Astrocyte of the cerebellum (primary cell): ENCODE results near the gene LRRC19.
A peak's percentile ranks its signal among the peaks of the same experiment; 100 is the strongest.

ENCODE experiments used
- DNase-seq: peaks from one replicate; pipeline ENCODE4 v3.0.0-alpha.2; 2011; ENCODE audit warnings: low read depth
- H3K4me3 ChIP-seq: 2 replicates; pipeline ENCODE4 v1.5.1; 2011; ENCODE audit warnings: mild to moderate bottlenecking, low read depth, low read length, moderate library complexity
- CTCF ChIP-seq: IDR thresholded peaks from 2 replicates; pipeline ENCODE4 v1.5.1; 2012; ENCODE audit warnings: low read length, low read depth, moderate library complexity, mild to moderate bottlenecking; ENCODE audit errors: missing control alignments
- in situ Hi-C: cut with HindIII; loops from 2 replicates; pipeline ENCODE4 v1.10.0; 2017; ENCODE audit warnings: low sequenced_read_pairs

Gene LRRC19

GRCh38 chr9:27041746-27042145 lies 36.3 kb upstream of the LRRC19 start:
- DNase-seq, result no peak
- in situ Hi-C loops, result loop anchor here (25.0 kb wide), 1 partner anchor 221 kb away; no protein-coding TSS in a partner anchor

GRCh38 chr9:27037499-27037898 lies 32.0 kb upstream of the LRRC19 start:
- no peak overlapping the region for H3K4me3 ChIP-seq
- DNase-seq, result no peak
- in situ Hi-C loops, result loop anchor here (25.0 kb wide), 1 partner anchor 225 kb away; no protein-coding TSS in a partner anchor
- TF ChIP-seq CTCF, result no peak

More at GRCh38 chr9:27041746-27042145, 36.3 kb upstream of the LRRC19 start:
- H3K4me3 ChIP-seq, result no peak overlapping the region
- no peak for TF ChIP-seq CTCF

- in situ Hi-C loops, result loop anchor here (25.0 kb wide), 1 partner anchor 228 kb away; no protein-coding TSS in a partner anchor
- peak; percentile 16 for DNase-seq
Measured at GRCh38 chr9:27033815-27034403, 28.4 kb upstream of the LRRC19 start.

GRCh38 chr9:27029186-27029585 lies 23.7 kb upstream of the LRRC19 start:
- DNase-seq, result no peak
- TF ChIP-seq CTCF, result no peak
- no peak overlapping the region for H3K4me3 ChIP-seq
- in situ Hi-C loops, result loop anchor here (25.0 kb wide), 1 partner anchor 233 kb away; no protein-coding TSS in a partner anchor

More at GRCh38 chr9:27033815-27034403, 28.4 kb upstream of the LRRC19 start:
- no peak overlapping the region for H3K4me3 ChIP-seq
- TF ChIP-seq CTCF, result peak; percentile 76

- in situ Hi-C loops, result no loop called here
- no peak for DNase-seq
- TF ChIP-seq CTCF, result no peak
- no peak overlapping the region for H3K4me3 ChIP-seq
Measured at GRCh38 chr9:27022920-27023319, 17.4 kb upstream of the LRRC19 start.

GRCh38 chr9:27019589-27019988 lies 14.1 kb upstream of the LRRC19 start:
- no peak for DNase-seq
- in situ Hi-C loops, result no loop called here
- H3K4me3 ChIP-seq, result no peak overlapping the region
- TF ChIP-seq CTCF, result no peak
